Stimulated activated naive CD8-positive, alpha-beta T cell treated with anti-CD3 and anti-CD28 coated beads, Interleukin-15, Interleukin-2, amounts not matched to agents 100 ng/mL and 50 ng/mL, for 24 hours (primary cell): ENCODE data around the gene RSPH9.

ENCODE experiments used
- H3K27ac Mint-ChIP-seq: one replicate; pipeline ENCODE4 v1.8.0; 2021; ENCODE audit warnings: mild to moderate bottlenecking, mixed read lengths
- H3K27me3 Mint-ChIP-seq: one replicate; pipeline ENCODE4 v1.8.0; 2021; ENCODE audit warnings: mixed read lengths
- H3K36me3 Mint-ChIP-seq: one replicate; pipeline ENCODE4 v1.8.0; 2021; ENCODE audit warnings: low read depth, mixed read lengths
- H3K4me1 Mint-ChIP-seq: one replicate; pipeline ENCODE4 v1.8.0; 2021; ENCODE audit warnings: low read depth, mixed read lengths
- H3K4me3 Mint-ChIP-seq: one replicate; pipeline ENCODE4 v1.8.0; 2021; ENCODE audit warnings: mild to moderate bottlenecking, mixed read lengths
- H3K9me3 Mint-ChIP-seq: one replicate; pipeline ENCODE4 v1.8.0; 2021; ENCODE audit warnings: mixed read lengths

Gene RSPH9

DNA sequence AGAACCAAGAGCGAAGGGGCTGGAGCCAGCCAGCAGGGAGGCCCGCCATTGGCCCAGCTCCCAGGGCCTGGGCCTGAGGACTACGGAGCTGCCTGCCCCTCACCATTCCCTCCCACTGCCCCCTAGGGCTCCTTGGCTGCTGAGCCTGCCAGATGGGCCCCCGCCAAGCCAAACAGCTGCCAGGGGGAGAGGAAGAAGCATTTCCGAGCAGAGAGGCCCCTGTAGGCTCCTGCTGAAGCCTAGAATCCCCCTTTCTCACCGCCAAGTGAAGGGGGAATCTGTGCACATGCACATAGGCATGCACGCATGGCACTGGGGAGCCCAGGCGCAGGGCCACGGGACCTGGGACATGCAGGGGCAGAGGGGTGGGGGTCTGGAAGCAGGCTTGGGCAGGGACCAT lies 71.3 kb downstream of the RSPH9 start:
- Mint-ChIP-seq H3K27me3 (peaks cover 18% of the 10 kb centered on the region), H3K27ac (no peak overlapping the region), H3K4me1 (peaks cover 5% of the 10 kb centered on the region), H3K36me3 (no peaks in the 10 kb centered on the region), H3K4me3 (no peak overlapping the region), H3K9me3 (no peaks in the 10 kb centered on the region)

DNA sequence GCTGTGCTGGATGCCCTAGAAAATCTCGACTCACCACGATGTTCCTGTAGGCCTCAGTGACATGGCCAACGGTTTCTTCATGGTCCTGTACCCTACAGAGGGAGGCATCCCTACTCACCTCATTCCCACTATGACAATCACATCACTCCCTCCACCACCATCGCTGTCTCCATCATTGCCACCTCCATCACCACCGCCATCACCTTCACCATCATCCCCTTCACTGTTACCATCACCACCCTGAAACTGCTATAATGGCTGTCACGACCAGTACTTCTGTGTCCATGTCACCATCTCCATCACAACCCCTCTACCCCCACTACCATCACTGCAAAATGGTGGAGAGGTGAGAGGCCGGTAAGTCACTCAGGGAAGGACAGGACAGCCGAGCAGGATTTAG lies 72.6 kb downstream of the RSPH9 start:
- Mint-ChIP-seq H3K9me3 (no peaks in the 10 kb centered on the region), H3K4me1 (peaks cover 5% of the 10 kb centered on the region), H3K4me3 (no peak overlapping the region), H3K27ac (no peak overlapping the region), H3K36me3 (no peaks in the 10 kb centered on the region), H3K27me3 (peaks cover 9% of the 10 kb centered on the region)

DNA sequence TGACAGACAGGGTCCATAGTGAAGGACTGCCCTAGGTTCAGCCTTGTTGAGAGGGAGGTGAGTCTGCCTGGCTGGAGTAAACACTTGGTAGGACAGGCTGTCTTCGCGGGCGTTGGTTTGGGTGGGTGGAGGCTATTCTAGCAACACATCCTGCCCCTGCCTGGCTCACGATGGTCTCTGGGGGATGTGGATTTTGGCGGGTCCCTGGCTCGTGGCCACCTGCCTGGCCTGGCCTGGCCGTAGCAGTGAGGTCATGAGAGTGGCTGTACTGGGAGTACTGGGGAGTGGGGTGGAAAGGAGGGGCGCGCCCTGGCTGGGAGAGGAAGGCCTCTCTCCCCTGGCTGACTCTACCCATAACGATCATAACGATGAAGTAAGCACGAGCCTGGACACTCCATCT lies 73.0 kb downstream of the RSPH9 start:
- H3K9me3 Mint-ChIP-seq = no peaks in the 10 kb centered on the region
- peaks cover 7% of the 10 kb centered on the region for H3K27me3 Mint-ChIP-seq
- no peak overlapping the region for H3K27ac Mint-ChIP-seq
- peaks cover 5% of the 10 kb centered on the region for H3K4me1 Mint-ChIP-seq
- H3K36me3 Mint-ChIP-seq = no peaks in the 10 kb centered on the region
- no peak overlapping the region for H3K4me3 Mint-ChIP-seq

DNA sequence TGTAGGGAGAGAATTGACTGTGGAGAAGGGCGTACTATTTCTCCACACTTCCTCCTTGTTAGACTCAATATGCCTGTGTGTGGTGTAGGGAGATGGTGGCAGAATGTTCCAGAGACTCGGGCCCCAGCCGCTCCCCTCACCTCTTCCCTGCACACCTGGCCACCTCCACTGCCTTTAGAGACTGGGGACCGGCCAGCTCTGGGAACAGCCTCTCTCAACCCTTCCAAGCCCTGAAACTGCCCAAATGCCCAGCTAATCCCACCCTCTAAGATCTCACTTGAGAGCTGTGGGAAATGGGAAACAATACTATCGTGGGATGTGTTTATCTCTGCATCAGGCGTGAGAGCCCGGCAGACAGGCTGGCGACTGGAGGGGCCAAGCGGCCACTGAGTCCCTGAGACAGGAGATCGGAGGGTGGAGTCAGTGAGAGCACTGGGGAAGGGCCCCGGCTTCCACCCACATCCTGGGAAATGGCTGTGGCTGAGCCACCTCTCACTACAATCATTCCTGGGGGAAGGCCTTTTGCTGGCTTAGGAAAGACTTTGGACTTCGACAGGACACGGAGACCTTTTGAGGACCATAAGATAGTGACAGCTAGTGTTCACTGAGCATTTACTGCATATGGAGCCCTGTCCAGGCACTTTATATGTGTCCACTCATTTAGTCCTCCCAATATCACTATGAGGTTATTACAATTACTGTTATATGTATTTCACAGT lies 73.7 kb downstream of the RSPH9 start:
- H3K27ac Mint-ChIP-seq = no peak overlapping the region
- H3K9me3 Mint-ChIP-seq = no peaks in the 10 kb centered on the region
- no peak overlapping the region for H3K4me3 Mint-ChIP-seq

DNA sequence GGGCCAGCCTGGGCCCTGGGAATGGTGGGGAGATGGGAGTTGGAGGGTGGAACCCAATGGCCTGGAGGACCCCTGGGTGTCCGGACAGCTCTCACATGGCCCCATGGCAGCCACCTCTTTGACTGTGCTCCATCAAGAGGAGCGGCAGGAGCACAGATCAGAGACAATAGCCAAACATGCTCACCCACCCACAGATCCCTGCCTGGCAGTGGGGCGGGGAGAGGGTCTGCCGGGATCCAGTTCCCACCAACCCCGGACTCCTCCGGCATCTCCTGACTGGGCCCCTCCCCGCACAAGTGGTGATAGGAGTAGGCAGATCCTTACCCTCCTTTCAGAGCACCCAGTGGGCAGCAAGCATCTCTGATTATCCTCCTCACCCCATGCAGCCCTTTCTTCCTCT lies 74.7 kb downstream of the RSPH9 start:
- H3K4me1 Mint-ChIP-seq = peaks cover 16% of the 10 kb centered on the region
- no peaks in the 10 kb centered on the region for H3K9me3 Mint-ChIP-seq
- H3K27ac Mint-ChIP-seq = no peak overlapping the region
- no peaks in the 10 kb centered on the region for H3K36me3 Mint-ChIP-seq
- no peak overlapping the region for H3K4me3 Mint-ChIP-seq
- H3K27me3 Mint-ChIP-seq = peaks cover 7% of the 10 kb centered on the region

More for the DNA sequence above, 73.7 kb downstream of the RSPH9 start:
- Mint-ChIP-seq H3K4me1 (peaks cover 8% of the 10 kb centered on the region), H3K27me3 (peaks cover 7% of the 10 kb centered on the region), H3K36me3 (no peaks in the 10 kb centered on the region)

DNA sequence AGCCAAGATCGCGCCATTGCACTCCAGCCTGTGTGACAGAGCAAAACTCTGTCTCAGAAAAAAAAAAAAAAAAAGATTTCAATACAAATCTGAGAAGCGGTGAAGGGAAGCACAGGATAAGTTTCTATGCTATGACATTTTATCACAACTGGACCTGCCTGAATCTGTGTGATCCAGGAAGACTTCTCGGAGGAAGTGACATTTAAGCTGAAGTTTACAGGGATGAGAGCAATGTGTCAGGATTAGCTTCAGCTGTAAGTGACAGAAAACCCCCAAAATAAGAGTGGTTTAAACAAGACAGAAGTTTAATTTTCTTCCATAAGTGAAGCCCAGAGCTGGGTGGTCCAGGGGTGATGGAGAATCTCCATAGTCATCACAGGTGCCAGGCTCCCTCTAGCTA lies 76.2 kb downstream of the RSPH9 start:
- Mint-ChIP-seq H3K9me3 (no peaks in the 10 kb centered on the region), H3K36me3 (no peaks in the 10 kb centered on the region), H3K27me3 (peaks cover 7% of the 10 kb centered on the region), H3K27ac (no peak overlapping the region), H3K4me1 (peaks cover 28% of the 10 kb centered on the region), H3K4me3 (no peak overlapping the region)
